Keratinocyte (primary cell): ENCODE data around the gene BTBD10.

Experiments
- EZH2 ChIP-seq: IDR thresholded peaks from one replicate; pipeline ENCODE4 v1.6.1; 2012; ENCODE audit warnings: inconsistent platforms, mild to moderate bottlenecking, low read length, moderate library complexity
- TF ChIP-seq, protein P1 (sequence below), 3 experiments: IDR thresholded peaks in 1 of 3; conservative IDR thresholded peaks in 1 of 3; optimal IDR thresholded peaks in 1 of 3; 2 replicates in 2 of 3; 3 replicates in 1 of 3; pipeline versions ENCODE3 to v1.5.1; 2011; ENCODE audit warnings: low read length in 3 of 3, mild to moderate bottlenecking in 3 of 3, moderate library complexity in 2 of 3, control low read depth in 1 of 3, inconsistent platforms in 1 of 3; ENCODE audit not compliant: insufficient read depth in 2 of 3; ENCODE audit errors: extremely low read depth in 1 of 3

DNA sequence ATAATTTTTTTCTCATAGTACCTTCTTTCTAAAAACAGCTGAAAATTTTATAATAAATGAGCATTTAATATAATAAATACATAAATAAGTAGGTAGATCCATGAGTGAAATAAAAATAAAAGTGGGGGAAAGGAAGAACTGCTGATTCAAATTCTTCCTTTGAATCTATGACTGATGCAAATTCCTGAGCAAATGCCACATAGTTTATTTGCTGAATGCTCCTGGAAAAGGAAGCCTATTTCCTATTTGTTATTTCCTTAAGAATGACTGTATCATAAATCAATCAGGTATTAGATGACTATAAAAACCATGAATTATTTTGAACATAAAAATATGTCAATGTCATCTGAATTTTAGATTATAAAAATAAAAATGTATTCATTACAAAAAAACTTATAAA, 16.6 kb downstream of the BTBD10 start:
- TF ChIP-seq, protein P1, sequence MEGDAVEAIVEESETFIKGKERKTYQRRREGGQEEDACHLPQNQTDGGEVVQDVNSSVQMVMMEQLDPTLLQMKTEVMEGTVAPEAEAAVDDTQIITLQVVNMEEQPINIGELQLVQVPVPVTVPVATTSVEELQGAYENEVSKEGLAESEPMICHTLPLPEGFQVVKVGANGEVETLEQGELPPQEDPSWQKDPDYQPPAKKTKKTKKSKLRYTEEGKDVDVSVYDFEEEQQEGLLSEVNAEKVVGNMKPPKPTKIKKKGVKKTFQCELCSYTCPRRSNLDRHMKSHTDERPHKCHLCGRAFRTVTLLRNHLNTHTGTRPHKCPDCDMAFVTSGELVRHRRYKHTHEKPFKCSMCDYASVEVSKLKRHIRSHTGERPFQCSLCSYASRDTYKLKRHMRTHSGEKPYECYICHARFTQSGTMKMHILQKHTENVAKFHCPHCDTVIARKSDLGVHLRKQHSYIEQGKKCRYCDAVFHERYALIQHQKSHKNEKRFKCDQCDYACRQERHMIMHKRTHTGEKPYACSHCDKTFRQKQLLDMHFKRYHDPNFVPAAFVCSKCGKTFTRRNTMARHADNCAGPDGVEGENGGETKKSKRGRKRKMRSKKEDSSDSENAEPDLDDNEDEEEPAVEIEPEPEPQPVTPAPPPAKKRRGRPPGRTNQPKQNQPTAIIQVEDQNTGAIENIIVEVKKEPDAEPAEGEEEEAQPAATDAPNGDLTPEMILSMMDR (optimal IDR thresholded peaks at IDR 0.05 in 1 of 3, IDR thresholded peaks at IDR 0.05 in 1 of 3, conservative IDR thresholded peaks at IDR 0.05 in 1 of 3; ENCODE audit: extremely low read depth in 1 of 3, insufficient read depth in 2 of 3, low read length in 3 of 3) = no peak
- no peak for TF ChIP-seq EZH2
